GM15510 (cell line): Measurements from ENCODE around the gene PLSCR3.

ENCODE experiments used
- POLR2A ChIP-seq: IDR thresholded peaks from 3 replicates; pipeline ENCODE4 v1.6.1; 2011; ENCODE audit warnings: borderline replicate concordance; ENCODE audit not compliant: insufficient read length; ENCODE audit errors: extremely low read depth

The PLSCR3 gene

DNA sequence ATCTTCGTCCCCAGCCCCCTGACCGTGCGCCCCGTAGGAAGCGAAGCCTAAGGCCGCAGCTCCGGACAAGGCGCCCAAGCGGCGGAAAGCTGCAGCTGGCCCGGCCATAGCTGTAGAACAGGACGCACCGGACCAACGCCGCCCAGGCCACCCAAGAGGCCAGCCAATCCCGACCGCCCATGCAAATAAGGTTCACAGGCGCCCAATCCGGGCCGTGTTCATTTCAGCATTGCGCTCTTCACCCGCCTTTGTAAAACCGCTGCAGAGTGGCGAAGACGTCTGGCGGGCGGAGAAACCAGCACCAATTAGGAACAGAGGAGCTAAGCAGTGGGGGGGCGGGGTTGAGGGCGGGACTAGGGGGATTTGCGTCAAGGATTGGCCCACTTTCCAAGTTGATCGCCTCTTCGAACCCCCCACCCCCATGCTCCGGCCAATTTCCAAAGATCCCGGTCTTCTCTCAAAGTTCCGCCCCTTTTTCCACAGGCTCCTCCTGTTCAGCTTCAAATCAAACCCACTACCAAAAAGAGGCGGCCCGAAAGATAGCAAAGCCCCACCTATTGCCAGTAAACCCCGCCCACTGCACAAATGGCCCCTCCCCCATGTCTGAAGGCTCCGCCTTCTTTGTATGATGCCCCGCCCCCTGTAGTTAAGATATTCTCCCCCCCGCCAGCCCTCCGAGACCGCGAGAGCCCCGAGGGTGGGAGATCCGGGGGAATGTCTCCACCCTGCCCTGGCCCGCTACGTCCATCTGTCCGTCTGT, 9.8 kb upstream of the PLSCR3 start, which contains the start of gene TMEM256:
TMEM256 (minus strand) TSS at position 121 of the 760 bp plus-strand sequence; CDS start at position 108, 13 bp downstream.
- TF ChIP-seq POLR2A: peak; percentile 96

DNA sequence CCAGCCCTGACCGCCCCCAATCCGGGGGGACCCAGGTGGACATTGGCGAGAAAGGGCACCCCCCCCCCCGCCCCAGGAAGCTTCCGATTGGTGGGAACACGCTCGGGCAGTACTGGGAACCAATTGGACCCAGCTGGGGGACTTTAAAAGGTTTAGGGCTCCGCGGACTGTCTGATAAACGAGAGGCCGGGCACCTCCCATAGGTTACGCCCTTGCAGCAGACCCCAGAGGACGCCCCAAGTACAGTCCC, 9.3 kb upstream of the PLSCR3 start:
- TF ChIP-seq POLR2A: no peak

- TF ChIP-seq POLR2A: no peak
Measured at GRCh38 chr17:7403043-7403726, 8.9 kb upstream of the PLSCR3 start.

GRCh38 chr17:7398612-7399011, 4.3 kb upstream of the PLSCR3 start:
- TF ChIP-seq POLR2A: no peak

DNA sequence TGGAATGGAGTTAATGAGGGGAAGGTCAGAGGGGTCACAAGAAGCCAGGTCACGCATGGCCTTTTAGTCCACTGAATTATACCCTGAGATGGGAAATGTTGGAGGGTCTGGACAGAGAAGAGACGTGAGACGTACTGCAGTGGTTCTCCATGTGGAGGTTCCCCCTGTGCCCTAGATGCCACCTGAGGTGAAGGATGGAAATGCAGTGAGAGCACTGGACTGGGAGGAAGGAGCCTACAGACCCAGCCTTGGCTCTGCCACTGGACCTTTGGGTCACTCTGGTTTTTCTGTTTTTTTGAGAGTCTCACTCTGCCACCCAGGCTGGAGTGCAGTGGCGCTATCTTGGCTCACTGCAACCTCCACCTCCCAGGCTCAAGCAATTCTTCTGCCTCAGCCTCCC, 1.8 kb upstream of the PLSCR3 start:
- no peak for TF ChIP-seq POLR2A

DNA sequence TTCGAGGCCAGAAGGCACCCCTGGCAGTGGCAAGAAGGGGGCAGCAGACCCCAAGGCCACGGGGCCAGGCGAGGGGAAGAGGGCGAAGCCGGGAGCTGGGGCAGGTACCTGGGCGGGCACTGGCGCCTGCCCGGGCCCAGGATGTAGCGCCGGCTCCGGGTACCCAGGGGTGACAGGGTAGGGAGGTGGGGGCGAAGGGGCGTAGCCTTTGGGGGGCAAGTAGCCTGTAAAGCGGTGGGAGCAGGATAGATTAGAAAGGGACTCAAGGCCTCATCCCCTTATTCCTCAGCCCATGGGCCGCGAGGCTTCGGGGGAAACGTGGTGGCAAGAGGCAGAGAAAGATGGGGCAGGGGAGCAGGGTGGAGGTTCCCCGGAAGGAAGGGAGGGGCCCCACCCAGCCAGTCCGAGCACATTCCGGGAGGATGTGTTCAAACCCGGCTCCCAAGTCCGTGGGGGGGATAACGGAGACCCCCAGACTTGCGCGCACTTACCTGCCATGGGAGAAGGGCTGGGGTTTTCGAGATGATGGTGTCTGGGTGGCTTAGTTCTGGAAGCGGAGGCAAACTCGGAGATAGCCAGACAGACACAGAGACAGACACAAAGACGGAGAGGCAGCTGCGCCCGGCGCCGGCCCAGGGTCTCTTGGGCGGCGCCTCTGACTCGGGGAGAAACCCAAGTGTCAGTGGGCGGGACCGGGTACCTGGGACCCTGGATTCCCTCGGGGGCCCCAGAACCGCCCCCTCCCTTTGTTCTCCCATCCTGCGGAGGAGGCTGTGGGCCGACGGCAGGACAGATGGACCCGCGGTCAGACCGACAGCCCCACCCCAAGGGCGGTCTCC, 493 bp downstream of the PLSCR3 start:
- TF ChIP-seq POLR2A: no peak

GRCh38 chr17:7392696-7393612, 1.4 kb downstream of the PLSCR3 start:
- no peak for TF ChIP-seq POLR2A

DNA sequence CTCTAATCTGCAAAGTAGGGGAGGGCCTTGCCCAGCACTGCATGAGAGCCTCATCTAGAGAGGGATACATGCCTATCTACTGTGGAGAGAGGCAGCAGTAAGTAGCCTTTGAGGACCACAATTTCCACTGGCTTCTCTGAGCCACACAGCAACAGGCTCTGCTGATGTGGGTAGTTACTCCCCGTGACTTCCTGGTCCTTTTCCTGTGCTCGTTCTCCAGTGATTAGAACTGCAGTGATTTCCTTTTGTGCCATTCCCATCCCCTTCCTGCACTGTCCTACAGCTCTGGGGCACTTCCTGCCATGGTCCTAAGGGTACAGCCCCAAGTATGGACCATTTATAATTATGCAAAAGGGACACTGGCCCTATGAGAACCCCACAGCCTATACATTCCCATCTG, 3.0 kb downstream of the PLSCR3 start:
- TF ChIP-seq POLR2A: no peak

DNA sequence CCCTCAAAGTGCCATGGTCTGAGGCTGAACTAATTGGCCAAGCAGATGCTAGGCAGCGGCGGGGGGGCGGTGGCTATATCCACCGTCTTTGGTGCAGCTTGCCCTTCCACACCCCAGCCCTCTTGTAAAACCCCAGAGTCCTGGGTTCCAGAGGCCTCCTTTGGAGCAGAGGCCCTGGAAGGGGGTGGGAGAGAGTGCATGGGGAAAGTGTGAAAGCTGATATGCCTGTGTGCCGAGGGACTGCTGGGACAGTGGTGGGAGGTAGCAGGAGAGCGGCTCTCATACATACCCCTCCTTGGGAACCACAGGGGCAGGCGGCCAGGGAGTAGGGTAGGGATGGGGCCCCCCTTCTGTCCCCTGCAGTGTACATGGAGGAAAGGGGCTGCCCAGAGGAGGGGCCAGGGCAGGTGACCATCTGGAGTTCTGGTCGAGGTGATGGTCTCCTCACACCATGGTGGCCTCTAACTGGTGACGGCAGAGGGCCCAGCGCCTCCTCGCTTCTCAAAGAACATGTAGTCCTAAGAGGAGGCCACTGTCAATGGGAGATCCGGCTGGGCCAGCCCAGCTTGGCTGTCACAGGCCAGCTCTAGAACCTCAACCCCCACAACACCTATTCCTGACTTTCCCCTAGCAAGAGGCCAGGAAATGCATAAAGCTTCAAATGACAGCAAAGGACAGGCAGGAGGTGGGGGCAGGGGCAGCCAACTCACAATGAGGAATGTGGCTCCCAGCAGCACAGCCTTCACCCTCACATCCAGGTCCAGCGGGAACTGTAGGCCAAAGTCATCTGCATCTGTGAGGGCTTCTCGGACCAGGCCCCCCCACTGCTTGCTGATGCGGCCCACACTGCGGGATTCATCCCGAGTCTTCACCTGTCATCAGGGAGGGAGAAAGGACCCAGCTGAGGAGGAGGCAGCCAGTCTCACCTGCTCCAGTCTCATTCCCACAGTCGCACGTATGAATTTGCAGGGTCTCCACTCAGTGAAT, 4.1 kb downstream of the PLSCR3 start:
- no peak for TF ChIP-seq POLR2A

DNA sequence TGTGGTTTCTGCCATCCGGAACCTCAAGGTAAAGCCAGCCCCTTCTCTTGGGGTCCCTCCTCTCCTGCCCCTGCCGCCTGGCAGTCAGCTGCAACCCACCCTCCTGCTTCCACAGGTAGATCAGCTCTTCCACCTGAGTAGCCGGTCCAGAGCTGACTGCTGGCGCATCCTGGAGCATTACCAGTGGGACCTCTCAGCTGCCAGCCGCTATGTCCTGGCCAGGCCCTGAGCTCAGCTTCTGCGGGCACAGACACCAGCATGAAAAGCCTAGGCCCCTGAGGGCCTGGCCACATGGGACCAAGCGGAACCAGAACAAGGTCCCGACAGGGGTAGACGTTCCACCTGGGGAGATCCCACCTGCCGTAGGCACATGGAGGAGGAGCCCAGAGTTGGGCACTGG, 5.5 kb downstream of the PLSCR3 start:
- no peak for TF ChIP-seq POLR2A

DNA sequence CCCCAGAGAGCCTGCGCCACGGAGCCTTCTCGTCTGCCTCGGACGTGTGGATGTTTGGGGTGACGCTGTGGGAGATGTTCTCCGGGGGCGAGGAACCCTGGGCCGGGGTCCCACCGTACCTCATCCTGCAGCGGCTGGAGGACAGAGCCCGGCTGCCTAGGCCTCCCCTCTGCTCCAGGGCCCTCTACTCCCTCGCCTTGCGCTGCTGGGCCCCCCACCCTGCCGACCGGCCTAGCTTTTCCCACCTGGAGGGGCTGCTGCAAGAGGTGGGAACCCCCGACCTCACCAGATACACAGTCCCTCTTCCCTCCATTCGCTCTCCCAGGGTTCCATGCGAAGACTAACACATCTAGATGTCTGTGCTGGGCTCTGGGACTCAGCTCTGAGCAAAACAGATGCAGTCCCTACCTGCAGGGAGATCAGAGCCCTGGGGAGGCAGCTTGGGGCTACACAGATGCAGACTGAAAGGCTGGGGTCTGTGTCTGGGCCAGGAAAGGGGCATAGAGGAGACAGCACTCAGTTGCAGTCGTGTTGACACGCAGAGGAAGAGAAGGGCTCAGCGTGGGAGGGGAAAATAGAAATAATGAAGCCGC, 9.7 kb downstream of the PLSCR3 start:
- no peak for TF ChIP-seq POLR2A

- TF ChIP-seq POLR2A: peak; percentile 49
Measured at GRCh38 chr17:7383742-7384488, 10.4 kb downstream of the PLSCR3 start.
